CD1c-positive myeloid dendritic cell (primary cell): ENCODE results near the gene NCOA1.
"Not testable (repeated sequence)": the region's sequence is repeated elsewhere in the genome, so short reads cannot be mapped to it uniquely, and the experiment has no call there.

Experiments
- DNase-seq: peaks from one replicate; pipeline ENCODE4 v3.0.0-alpha.2; 2016; ENCODE audit errors: extremely low spot score

NCOA1 gene

DNA sequence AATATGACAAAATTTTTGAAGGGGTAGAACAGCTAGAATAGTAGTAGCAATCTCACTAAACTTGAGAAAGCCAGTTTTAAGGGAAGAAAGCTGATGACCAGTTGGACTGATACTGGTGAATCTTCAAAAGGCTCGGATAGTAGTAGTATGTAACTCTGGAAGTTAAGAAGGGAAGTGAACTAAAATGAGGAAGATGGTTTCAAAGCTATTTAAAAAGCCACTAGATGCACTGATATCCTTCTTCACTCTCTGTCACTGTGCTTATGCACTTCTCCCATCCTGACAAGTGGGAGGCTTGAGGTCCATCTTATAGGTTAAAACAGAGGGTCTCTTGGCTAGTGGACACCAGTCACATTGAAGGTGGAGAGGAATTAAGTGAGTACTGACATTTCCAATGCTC, 141.1 kb downstream of the NCOA1 start:
- DNase-seq: peak; percentile 51

DNA sequence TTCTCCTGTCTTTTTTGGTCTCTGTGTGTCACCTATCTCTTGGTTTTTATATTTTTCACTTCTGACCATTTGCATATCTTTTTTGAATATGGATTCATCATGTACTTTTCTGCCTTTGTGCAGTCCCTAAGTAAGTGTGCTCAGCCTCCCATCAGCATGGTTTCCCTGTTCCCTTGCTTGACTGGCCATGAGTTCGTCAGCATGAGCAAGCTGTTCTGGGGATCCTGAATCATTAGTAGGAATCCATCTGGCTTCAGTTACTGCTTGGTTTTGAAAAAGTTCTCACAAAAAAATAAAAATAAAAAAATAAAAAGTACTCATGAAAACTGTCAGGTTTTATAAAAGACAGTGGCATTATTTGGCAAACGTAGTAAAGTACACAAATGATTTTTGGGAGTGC, 144.1 kb downstream of the NCOA1 start:
- DNase-seq: no peak

DNA sequence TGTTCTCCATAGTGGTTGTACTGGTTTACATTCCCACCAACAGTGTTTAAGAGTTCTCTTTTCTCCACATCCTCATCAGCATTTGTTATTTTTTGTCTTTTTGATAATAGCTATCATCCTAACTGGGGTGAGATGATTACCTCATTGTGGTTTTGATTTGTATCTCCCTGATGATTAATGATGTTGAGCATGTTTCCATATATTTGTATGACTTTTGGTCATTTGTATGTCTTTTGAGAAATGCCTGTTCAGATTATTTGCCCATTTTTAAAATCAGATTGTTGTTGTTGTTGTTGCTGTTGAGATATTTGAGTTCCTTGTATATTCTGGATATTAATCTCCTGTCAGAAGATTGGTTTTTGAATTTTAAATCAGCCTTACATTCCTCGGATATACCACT, 147.5 kb downstream of the NCOA1 start:
- DNase-seq: no peak

DNA sequence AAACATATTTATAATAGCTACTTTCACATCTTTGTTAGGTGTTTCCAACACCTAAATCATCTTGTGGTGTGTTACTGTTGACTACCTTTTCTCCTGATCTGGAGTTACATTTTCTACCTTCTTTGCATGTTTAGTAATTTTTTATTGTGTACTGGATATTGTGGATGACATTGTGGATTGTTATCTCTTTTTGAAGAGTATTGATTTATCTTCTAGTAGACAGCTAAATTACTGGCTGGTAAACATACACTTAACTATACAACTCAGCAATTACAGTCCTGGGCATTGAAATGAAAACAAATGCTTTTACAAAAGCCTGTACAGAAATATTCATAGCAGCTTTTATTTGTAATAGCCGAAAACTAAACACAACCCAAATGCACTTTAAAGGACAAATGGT, 151.3 kb downstream of the NCOA1 start:
- DNase-seq: no peak

DNA sequence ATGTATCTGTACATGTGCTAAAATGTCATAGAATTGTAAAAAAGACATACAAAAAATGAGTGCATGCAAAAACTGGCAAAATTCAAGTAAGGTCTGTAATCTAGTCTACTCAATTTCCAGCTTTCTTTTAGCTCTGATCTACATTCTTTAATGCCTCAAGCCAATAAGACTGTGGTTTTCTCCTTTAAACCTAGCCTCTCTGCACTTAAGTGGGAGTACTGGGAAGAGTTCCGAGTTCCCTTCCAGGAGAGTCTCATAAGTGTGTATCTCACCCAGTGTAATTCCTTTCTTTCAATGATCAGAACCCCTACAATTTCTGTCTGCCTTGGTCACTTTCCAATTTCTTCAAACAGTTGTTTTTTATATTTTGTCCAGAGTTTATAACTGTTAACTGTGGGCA, 152.0 kb downstream of the NCOA1 start:
- DNase-seq: no peak

DNA sequence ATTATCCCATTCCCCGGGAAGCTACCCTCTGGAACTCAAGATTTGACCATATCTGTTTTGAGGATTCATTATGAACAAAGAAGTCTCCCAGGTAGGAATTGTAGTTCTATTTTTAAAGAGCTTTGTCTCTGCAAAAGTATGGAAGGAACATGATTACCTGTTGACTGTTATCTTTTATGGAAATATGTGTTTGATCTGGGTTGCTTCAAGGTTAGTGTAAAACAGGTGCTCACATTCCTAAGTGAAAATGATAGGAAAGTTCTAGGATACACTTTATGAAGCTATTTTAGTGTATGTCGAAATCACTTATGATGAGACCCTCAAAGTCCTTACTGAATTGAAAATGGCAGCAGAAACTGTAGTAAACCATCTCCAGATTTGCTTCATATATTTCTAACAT, 153.0 kb downstream of the NCOA1 start:
- DNase-seq: no peak

DNA sequence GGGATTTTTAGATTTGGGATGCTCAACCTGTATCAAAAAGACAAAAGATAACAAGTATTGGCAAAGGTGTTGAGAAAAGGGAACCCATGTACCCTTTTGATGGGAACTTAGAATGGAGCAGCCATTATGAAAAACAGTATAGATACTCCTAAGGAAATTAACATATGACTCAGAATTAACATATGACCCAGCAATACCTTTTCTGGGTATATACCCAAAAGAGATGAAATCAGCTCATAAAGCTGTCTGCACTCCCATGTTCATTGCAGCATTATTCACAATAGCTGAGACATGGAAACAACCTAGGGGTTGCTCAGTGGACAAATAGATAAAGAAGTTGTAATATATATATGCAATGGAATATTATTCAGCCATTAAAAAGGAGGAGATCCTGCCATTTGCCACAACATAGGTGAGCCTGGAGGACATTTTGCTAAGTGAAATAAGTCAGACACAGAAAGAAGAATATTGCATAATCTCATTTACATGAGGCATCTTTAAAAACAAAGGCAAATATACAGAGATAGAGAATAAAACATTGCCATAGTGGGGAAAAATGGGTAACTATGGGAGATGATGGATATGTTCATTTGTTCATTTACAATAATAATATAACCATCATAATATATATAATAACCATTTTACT, 160.1 kb downstream of the NCOA1 start:
- DNase-seq: no peak

DNA sequence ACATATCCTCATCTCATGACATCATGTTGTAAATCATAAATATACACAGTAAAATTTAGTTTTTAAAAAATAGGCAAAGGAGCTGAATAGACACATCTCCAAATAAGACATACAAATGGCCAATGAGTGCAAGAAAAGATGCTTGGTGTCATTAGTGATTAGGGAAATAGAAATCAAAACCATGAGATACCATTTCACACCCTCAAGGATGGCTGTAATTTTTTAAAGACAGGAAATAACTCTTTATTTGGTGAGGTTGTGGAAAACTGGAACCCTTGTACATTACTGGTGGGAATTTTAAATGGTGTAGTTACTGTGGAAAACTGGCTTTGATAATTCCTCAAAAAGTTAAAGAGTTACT, 160.6 kb downstream of the NCOA1 start:
- DNase-seq: no peak

DNA sequence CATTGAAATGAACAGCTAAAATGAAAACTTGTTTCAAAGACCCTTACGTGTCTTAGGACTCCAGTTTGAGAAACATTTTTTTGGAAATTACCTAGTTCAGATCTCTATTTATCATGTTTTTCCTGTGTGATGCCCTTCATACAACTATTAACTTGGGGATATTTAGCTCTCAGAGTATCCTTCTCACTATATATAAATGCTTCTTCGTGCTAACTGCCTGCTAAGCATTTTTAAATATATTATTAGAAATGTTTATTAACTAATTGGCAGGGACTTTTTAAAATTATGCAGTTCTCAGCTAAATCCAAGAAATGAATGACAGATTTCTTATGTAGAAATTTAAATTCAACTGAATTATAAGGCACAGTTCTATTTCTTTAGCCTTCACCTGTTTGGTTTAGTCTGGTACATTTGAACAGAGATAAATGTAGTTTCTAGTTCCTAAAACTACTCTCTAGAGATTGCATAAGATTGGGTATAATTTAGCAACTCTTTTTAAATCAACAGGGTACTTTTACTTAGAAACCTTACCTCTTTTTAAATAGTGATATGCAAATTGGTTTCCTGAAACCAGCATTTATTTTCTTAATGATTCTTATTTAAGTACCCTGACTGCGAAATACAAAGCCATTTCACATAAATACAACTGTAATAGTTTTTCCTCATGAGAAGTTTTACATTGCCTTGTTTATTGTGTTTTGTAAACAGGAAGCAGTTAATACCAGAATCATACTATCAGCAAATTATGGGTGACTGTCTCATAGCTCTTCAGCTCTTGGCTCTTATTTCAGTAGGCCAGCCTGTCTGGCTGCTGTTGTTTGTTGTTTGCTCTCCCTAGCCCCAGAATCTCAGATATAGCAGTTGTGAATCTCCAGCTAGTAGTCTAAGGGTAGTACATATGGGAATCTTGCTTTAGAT, 161.5 kb downstream of the NCOA1 start:
- DNase-seq: peak; percentile 54

DNA sequence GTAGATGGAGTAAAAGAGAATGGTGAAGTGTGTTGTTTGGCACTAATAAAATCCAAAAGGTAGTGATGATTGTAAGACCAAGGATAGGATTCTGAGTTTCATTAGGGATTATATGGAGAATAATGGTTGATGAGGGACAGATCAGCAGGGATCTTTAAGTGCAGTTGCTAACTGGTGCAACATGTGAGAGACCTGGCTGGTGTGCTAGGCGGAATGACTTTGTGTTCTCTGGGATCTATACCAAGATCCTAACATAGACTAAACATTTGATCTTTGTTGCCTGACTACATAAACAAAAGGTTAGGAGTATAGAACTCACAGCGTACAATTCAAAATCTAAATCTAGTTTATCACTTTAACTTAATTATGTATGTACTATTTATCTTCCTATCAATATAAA, 166.8 kb downstream of the NCOA1 start:
- DNase-seq: no peak

DNA sequence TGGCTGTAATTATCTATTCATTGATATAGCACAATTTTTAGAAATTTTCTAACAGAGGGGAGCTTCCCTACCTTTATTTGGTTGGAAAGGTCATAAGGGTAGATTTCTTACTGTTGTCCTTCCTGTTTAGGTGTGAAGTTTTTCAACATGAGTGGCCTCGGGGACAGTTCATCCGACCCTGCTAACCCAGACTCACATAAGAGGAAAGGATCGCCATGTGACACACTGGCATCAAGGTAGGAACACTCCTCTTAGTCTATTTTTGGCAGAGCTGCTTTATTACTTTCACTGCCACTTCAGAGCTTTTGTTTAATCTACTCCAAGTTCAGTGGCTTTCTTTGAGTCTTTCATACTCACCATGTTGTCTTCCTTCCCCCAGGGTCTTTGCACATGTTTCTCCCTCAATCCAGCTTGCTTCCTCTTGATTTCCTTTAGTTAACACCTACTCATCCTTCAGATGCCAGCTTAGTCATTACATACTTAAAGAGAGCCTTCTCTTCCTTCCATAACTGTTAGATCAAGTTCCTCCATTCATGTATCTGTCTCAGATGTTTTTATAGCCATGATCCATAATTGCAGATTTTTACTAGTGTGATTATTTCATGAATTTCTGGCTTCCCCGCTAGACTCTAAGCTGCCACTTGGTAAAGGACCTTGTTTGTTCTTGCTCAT, 167.6 kb downstream of the NCOA1 start:
- DNase-seq: no peak

DNA sequence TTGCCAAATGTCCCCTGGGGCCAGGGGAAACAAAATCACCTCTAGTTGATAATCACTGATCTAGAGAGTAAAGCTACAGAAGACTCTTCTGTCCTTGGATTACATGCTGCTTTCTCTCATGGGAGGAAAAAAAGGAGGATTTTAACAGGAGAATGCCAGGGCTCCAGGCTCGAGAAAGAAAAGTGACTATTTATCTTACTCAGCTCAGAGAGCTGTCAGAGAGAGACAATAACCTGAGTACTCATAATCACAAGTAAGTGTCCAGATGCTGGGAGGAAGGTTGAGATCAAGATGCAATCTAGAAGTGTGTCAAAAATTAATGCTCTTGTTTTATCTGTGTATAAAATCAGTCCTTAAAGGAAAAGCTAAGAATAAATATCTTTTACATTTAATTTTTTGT, 168.8 kb downstream of the NCOA1 start:
- no peak for DNase-seq

DNA sequence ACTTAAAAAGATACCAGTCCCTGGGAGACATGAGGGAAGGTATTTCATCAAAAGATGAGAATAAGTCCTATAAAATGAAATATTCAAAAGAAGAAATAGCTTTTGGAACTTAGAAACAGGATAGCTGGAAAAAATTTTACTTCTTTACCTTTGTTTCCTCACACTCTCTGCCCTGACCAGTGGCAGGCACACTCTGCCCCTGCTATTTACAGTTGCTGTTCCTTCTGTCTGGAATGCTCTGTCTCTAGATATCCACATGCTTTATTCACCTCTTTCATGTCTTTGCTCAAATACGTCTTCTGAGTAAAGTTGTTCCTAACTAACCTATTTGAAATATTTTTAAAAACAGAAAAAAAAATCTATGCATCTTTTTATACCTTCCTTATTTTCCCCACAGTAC, 176.5 kb downstream of the NCOA1 start:
- no peak for DNase-seq

DNA sequence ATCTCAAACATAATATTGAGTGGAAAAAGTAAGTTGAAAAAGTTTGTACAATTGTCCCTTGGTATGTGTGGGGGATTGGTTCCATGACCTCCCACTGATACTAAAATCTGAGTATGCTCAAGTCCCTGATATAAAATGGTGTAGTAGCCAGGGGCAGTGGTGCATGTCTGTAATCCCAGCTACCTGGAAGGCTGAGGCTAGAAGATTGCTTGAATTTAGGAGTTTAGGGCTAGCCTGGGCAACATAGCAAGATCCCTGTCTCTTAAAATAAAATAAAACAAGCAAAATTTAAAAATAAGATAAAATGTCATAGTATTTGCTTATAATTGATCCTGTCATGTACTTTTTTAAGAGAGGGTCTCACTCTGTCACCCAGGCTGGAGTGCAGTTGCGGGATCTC, 180.2 kb downstream of the NCOA1 start:
- DNase-seq: no peak

DNA sequence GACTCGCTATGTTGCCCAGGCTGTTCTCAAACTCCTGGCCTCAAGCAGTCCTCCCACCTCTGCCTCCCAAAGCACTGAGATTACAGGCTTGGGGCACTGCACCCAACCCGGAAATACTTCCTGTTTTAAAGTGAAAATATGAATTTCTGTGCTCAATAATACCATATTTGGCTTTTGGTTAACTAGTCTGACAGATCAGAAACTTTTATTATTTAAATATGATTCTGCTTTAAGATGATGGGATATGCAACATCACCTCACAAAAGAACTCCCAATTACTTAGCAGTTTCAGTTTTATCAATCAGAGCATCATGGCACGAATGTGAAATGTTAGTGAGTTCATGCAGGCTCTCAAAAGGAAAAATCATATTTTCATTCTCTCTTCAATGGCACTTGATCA, 181.5 kb downstream of the NCOA1 start:
- DNase-seq: no peak

DNA sequence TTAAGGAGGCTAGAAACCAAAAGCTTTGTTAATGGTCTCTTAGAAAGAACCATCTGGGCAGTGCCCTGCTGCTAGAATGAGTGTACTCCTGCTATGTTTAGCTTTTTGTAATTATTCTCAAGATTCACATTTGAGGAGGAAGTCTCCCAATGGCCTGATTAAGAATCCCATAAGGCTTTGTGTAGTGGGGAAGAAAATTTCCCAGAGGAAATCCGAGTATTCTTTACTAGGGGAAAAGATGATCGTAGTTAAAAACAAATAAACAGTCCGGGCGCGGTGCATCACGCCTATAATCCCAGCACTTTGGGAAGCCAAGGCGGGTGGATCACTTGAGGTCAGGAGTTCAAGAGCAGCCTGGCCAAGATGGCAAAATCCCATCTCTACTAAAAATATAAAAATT, 184.3 kb downstream of the NCOA1 start:
- DNase-seq: no peak

DNA sequence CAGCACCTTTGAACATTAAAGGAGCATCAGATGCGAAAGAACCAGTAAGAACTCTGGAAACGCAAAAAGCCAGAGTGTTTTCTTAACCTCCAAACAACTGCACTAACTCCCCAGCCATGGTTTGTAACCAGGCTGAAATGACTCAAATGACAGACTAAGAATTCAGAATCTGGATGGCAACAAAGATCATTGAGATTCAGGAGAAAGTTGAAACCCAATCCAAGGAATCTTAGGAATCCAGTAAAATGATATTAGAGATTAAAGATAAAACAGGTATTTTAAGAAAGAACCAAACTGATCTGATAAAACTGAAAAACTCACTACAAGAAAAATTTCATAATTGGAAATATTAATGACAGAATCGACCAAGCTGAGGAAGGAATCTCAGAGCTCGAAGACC, 185.4 kb downstream of the NCOA1 start:
- no peak for DNase-seq

DNA sequence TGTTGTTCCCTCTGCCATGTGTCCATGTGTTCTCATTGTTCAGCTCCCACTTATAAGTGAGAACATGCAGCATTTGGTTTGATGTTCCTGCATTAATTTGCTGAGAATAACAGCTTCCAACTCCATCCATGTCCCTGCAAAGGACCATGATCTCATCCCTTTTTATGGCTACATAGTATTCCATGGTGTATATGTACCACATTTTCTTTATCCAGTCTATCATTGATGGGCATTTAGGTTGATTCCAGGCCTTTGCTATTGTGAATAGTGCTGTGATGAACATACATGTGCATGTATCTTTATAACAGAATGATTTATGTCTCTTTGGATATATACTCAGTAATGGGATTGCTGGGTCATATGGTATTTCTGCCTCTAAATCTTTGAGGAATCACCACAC, 187.0 kb downstream of the NCOA1 start:
- DNase-seq: not testable (repeated sequence)

DNA sequence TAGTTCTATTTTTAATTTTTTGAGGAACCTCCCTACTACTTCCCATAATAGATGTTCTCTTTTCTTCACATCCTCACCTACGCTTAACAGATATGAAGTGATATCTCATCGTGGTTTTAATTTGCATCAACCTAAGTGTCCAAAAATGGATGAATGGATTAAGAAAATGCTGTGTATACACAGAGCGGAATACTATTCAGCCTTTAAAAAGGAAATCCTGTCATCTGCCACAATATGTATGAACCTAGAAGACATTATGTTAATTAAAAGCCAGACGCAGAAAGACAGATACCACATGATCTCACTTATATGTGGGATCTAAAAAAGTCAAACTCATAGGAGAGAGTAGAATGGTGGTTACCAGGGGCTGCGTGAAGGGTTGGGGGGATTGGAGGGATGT, 189.1 kb downstream of the NCOA1 start:
- DNase-seq: no peak

DNA sequence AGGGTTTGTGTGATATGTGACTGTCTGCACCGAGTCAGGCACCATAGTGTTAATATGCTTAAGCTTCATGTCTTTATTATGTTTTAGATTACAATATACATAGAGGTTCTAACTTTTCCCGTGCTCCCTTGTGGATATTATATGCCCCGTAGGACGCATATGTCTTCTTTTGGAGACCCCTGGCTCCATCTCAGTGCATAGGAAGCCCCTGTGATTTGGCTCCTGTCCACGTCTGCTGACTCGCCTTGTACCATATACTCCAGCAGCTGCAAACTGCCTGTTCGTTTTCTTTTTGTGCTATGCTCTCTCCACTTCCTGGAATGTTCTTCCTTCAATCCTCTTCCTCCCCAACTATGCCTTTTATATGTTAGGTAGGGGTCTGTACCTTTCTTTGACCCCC, 191.2 kb downstream of the NCOA1 start:
- DNase-seq: no peak

DNA sequence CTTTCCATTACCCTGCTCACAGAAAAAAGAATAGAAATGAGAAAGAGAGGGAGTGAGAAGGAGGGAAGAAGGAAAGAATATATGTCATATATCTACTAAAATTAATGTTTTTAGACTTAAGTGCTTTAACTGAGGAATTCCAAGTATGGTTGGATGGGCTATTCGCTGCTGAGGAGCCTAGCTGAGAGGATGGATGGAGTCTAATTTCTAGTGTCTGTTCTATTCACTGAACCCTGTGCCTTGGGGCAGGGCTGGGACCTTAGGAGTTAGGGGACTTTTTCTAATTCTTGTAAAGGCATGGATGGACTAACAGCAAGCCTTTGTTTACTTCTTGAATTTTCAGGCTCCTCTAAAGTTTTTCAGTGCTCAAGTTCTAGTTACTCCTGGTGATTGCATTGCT, 192.4 kb downstream of the NCOA1 start:
- no peak for DNase-seq

DNA sequence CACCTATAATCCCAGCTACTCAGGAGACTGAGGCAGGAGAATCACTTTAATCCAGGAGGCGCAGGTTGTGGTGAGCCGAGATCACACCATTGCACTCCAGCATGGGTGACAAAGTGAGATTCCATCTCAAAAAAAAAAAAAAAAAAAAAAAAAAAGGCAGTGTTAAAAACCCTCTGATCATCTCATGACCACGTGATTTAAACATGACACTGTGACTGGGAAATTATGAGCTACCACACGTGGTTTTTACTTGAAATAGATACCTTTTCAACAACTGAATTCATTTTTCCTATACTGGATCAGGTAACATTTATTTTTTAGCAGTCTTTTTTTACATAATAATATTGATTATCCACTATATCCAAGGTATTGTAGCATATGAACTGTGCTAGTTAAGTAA, 199.5 kb downstream of the NCOA1 start:
- no peak for DNase-seq

DNA sequence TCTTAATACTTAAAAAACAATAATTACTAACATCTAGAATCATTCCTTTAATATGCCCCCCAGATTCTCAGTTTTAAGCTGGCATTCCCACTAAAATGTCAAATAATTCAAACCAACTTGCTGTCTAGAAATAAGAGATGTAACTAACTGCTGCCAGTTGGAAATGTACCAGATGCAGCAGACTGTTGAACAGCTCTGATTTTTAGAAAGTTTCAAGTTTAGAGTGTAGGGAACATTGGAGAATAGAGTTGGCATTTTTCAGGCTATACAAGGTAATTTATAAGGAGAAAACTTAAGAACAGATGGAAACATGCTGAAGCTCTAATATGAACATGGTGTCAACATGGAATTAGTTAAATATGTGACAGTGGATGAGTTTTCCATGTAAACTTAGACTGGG, 200.8 kb downstream of the NCOA1 start:
- no peak for DNase-seq
